ENCODE measurements around the gene SAMD4A.

SAMD4A gene

GRCh38 chr14:54814076-54814475, 247.1 kb downstream of the SAMD4A start:
- DNase-seq, result no peak

GRCh38 chr14:54815016-54815415, 248.1 kb downstream of the SAMD4A start:
- DNase-seq, result no peak

GRCh38 chr14:54815515-54815914, 248.6 kb downstream of the SAMD4A start:
- no peak for DNase-seq

- no peak for DNase-seq
Measured at GRCh38 chr14:54816450-54816849, 249.5 kb downstream of the SAMD4A start.

GRCh38 chr14:54817506-54817905, 250.6 kb downstream of the SAMD4A start:
- DNase-seq, result no peak

- peak in 5 of 56 donors; percentile 3 to 29 (median 6) for DNase-seq
Measured at GRCh38 chr14:54818201-54819133, 251.5 kb downstream of the SAMD4A start.

- no peak for DNase-seq
Measured at GRCh38 chr14:54822685-54823084, 255.8 kb downstream of the SAMD4A start.

GRCh38 chr14:54823757-54824549, 257.0 kb downstream of the SAMD4A start:
- DNase-seq, result no peak

- no peak for DNase-seq
Measured at GRCh38 chr14:54828037-54828436, 261.1 kb downstream of the SAMD4A start.

- no peak for DNase-seq
Measured at GRCh38 chr14:54829486-54830224, 262.7 kb downstream of the SAMD4A start.

GRCh38 chr14:54830650-54831049, 263.7 kb downstream of the SAMD4A start:
- DNase-seq, result no peak

GRCh38 chr14:54834081-54834480, 267.2 kb downstream of the SAMD4A start:
- DNase-seq, result no peak

- DNase-seq, result no peak
Measured at GRCh38 chr14:54834727-54835126, 267.8 kb downstream of the SAMD4A start.

GRCh38 chr14:54836231-54836630, 269.3 kb downstream of the SAMD4A start:
- no peak for DNase-seq

GRCh38 chr14:54837508-54838149, 270.7 kb downstream of the SAMD4A start:
- no peak for DNase-seq

GRCh38 chr14:54838931-54839512, 272.1 kb downstream of the SAMD4A start:
- DNase-seq, result no peak

GRCh38 chr14:54839701-54840119, 272.8 kb downstream of the SAMD4A start:
- DNase-seq, result no peak

GRCh38 chr14:54840336-54840735, 273.4 kb downstream of the SAMD4A start:
- no peak for DNase-seq

GRCh38 chr14:54840798-54841197, 273.9 kb downstream of the SAMD4A start:
- DNase-seq, result no peak
